HEK293 (cell line): ENCODE data around the gene GAB3.

Source experiments
- CTCF ChIA-PET: fragments of 350-600 bp; formaldehyde crosslinking; extraction: SDS; loops from one replicate; lab custom pipeline; 2021; ENCODE audit warnings: antibody characterized with exemption; lab: Yijun Ruan, JAX
- POLR2A ChIA-PET: fragments of 300-600 bp; formaldehyde crosslinking; extraction: SDS; loops from one replicate; lab custom pipeline; 2020; ENCODE audit warnings: antibody characterized with exemption, inconsistent platforms; lab: Yijun Ruan, JAX
- H3K27ac ChIP-seq: fragments of 200-500 bp; sonication (Bioruptor generic); 2 replicates; pipeline ENCODE4 v1.5.1; 2014; ENCODE audit warnings: low read depth, low read length, control low read depth, inconsistent platforms; ENCODE audit errors: extremely low read depth
- H3K36me3 ChIP-seq, 2 experiments: fragments of 200-500 bp in 1 of 2; sonication (Bioruptor generic) in 1 of 2; 1 replicate in 1 of 2; 2 replicates in 1 of 2; pipeline ENCODE4 v1.5.1; 2014 to 2017; ENCODE audit warnings: inconsistent platforms in 2 of 2, low read length in 2 of 2; ENCODE audit not compliant: control insufficient read depth in 2 of 2, insufficient read depth in 1 of 2
- H3K4me1 ChIP-seq: fragments of 200-500 bp; sonication (Bioruptor generic); 2 replicates; pipeline ENCODE4 v1.5.1; 2014; ENCODE audit warnings: mild to moderate bottlenecking, low read length, inconsistent platforms; ENCODE audit not compliant: control insufficient read depth, insufficient read depth
- H3K4me3 ChIP-seq: 2 replicates; pipeline ENCODE4 v1.5.1; 2011; ENCODE audit warnings: low read depth, mild to moderate bottlenecking, control low read depth, low read length, moderate library complexity
- H3K9me3 ChIP-seq: fragments of 200-500 bp; sonication (Bioruptor generic); 2 replicates; pipeline ENCODE4 v1.5.1; 2014; ENCODE audit warnings: low read depth, low read length, inconsistent platforms; ENCODE audit not compliant: control insufficient read depth, insufficient read depth
- ATF2 ChIP-seq: fragments of 450-650 bp; formaldehyde crosslinking; IDR thresholded peaks from 2 replicates; pipeline ENCODE4 v1.5.1; 2016; ENCODE audit warnings: missing biosample characterization, missing genetic modification characterization, low read depth
- BCL11A ChIP-seq: fragments of 450-650 bp; formaldehyde crosslinking; IDR thresholded peaks from 2 replicates; pipeline ENCODE4 v1.5.1; 2016; ENCODE audit warnings: low read depth, missing biosample characterization, missing genetic modification characterization
- BCL11B ChIP-seq: fragments of 450-650 bp; formaldehyde crosslinking; IDR thresholded peaks from 2 replicates; pipeline ENCODE4 v1.5.1; 2016; ENCODE audit warnings: low read depth, missing biosample characterization, missing genetic modification characterization
- BCL6B ChIP-seq: fragments of 450-650 bp; formaldehyde crosslinking; IDR thresholded peaks from 2 replicates; pipeline ENCODE4 v1.5.1; 2017; ENCODE audit warnings: missing biosample characterization, missing genetic modification characterization
- EGR2 ChIP-seq: fragments of 450-650 bp; formaldehyde crosslinking; IDR thresholded peaks from 2 replicates; pipeline ENCODE4 v1.5.1; 2016; ENCODE audit warnings: low read depth, missing biosample characterization, missing genetic modification characterization
- GLIS1 ChIP-seq: fragments of 450-650 bp; formaldehyde crosslinking; IDR thresholded peaks from 2 replicates; pipeline ENCODE4 v1.5.1; 2016; ENCODE audit warnings: missing biosample characterization, missing genetic modification characterization
- KLF9 ChIP-seq: fragments of 450-650 bp; formaldehyde crosslinking; IDR thresholded peaks from 2 replicates; pipeline ENCODE4 v1.5.1; 2016; ENCODE audit warnings: missing biosample characterization, missing genetic modification characterization, low read depth
- PBX3 ChIP-seq: sonication (generic); formaldehyde crosslinking; IDR thresholded peaks from 2 replicates; pipeline ENCODE4 v1.8.1; 2022; ENCODE audit warnings: mild to moderate bottlenecking, moderate library complexity, missing genetic modification reagents
- PRDM4 ChIP-seq: fragments of 450-650 bp; formaldehyde crosslinking; IDR thresholded peaks from 2 replicates; pipeline ENCODE4 v1.5.1; 2017; ENCODE audit warnings: missing biosample characterization, missing genetic modification characterization
- REST ChIP-seq: fragments of 450-650 bp; formaldehyde crosslinking; IDR thresholded peaks from 2 replicates; pipeline ENCODE4 v1.5.1; 2016; ENCODE audit warnings: missing biosample characterization, missing genetic modification characterization
- SP2 ChIP-seq: fragments of 450-650 bp; formaldehyde crosslinking; IDR thresholded peaks from 2 replicates; pipeline ENCODE4 v1.5.1; 2016; ENCODE audit warnings: missing biosample characterization, missing genetic modification characterization
- SP7 ChIP-seq: fragments of 450-650 bp; formaldehyde crosslinking; IDR thresholded peaks from 2 replicates; pipeline ENCODE4 v1.5.1; 2016; ENCODE audit warnings: missing biosample characterization, missing genetic modification characterization
- ZFHX2 ChIP-seq: fragments of 450-650 bp; formaldehyde crosslinking; conservative IDR thresholded peaks from 2 replicates; pipeline ENCODE4 v1.5.1; 2016; ENCODE audit warnings: missing biosample characterization, missing genetic modification characterization
- ZNF175 ChIP-seq: fragments of 450-650 bp; formaldehyde crosslinking; IDR thresholded peaks from 2 replicates; pipeline ENCODE4 v1.5.1; 2016; ENCODE audit warnings: missing biosample characterization, missing genetic modification characterization
- ZNF292 ChIP-seq: fragments of 450-650 bp; formaldehyde crosslinking; IDR thresholded peaks from 2 replicates; pipeline ENCODE4 v1.5.1; 2016; ENCODE audit warnings: low read depth, missing biosample characterization, missing genetic modification characterization, borderline replicate concordance
- ZNF311 ChIP-seq: fragments of 450-650 bp; formaldehyde crosslinking; IDR thresholded peaks from 2 replicates; pipeline ENCODE4 v1.5.1; 2017; ENCODE audit warnings: missing biosample characterization, missing genetic modification characterization, borderline replicate concordance
- ZNF501 ChIP-seq: fragments of 450-650 bp; formaldehyde crosslinking; IDR thresholded peaks from 2 replicates; pipeline ENCODE4 v1.5.1; 2016; ENCODE audit warnings: missing biosample characterization, missing genetic modification characterization
- ZNF558 ChIP-seq: fragments of 450-650 bp; formaldehyde crosslinking; IDR thresholded peaks from 2 replicates; pipeline ENCODE4 v1.5.1; 2016; ENCODE audit warnings: missing biosample characterization, missing genetic modification characterization
- ZNF560 ChIP-seq: fragments of 450-650 bp; formaldehyde crosslinking; IDR thresholded peaks from 2 replicates; pipeline ENCODE4 v1.5.1; 2017; ENCODE audit warnings: missing biosample characterization, missing genetic modification characterization, borderline replicate concordance
- ZNF701 ChIP-seq: fragments of 450-650 bp; formaldehyde crosslinking; IDR thresholded peaks from 2 replicates; pipeline ENCODE4 v1.5.1; 2016; ENCODE audit warnings: missing biosample characterization, missing genetic modification characterization
- ZNF792 ChIP-seq: fragments of 450-650 bp; formaldehyde crosslinking; IDR thresholded peaks from 2 replicates; pipeline ENCODE4 v1.5.1; 2016; ENCODE audit warnings: missing biosample characterization, missing genetic modification characterization
- ZNF830 ChIP-seq: fragments of 450-650 bp; IDR thresholded peaks from 2 replicates; pipeline ENCODE4 v1.5.0; 2018; ENCODE audit warnings: missing biosample characterization, missing genetic modification characterization, low read depth, mild to moderate bottlenecking, moderate library complexity
- ZSCAN16 ChIP-seq: fragments of 450-650 bp; formaldehyde crosslinking; IDR thresholded peaks from 2 replicates; pipeline ENCODE4 v1.5.1; 2016; ENCODE audit warnings: missing biosample characterization, missing genetic modification characterization
- ZSCAN30 ChIP-seq: fragments of 450-650 bp; IDR thresholded peaks from 2 replicates; pipeline ENCODE4 v1.5.1; 2018; ENCODE audit warnings: missing biosample characterization, mild to moderate bottlenecking, missing genetic modification characterization, moderate library complexity

Gene GAB3

GRCh38 chrX:154750301-154751202, at the start of gene GAB3 (continued):
- TF ChIP-seq KLF9 (tag by site-specific recombination) (no peak), PBX3 (CRISPR knock-in tag) (no peak), ZNF292 (tag by site-specific recombination) (no peak), ZNF311 (tag by site-specific recombination) (no peak), BCL11A (no peak), ZNF501 (tag by site-specific recombination) (no peak)

- Histone ChIP-seq H3K4me3 (no peak overlapping the region), H3K36me3 (no peaks in the 10 kb centered on the region), H3K4me1 (peaks cover 18% of the 10 kb centered on the region), H3K9me3 (no peaks in the 10 kb centered on the region), H3K27ac (peak overlapping the region; percentile 51; the same call in 1 of the 2 replicates)
- ChIA-PET POLR2A (interaction anchor here (1.4 to 2.0 kb wide), 2 partner anchors 24 to 37 kb away, joined by 3 to 6 read pairs; partner anchors contain the start of gene DKC1), CTCF (interaction anchor here (0.6 to 1.2 kb wide), 3 partner anchors 23 to 41 kb away, joined by 3 to 7 read pairs (median 5); no protein-coding TSS in a partner anchor)
- no peak for TF ChIP-seq ZNF830 (tag by site-specific recombination)
- TF ChIP-seq ZSCAN30 (tag by site-specific recombination) = peak; percentile 7; the same call in 1 of the 2 replicates
- no peak for TF ChIP-seq ZNF792 (tag by site-specific recombination)
- TF ChIP-seq SP7 (tag by site-specific recombination) = peak; percentile 27
- TF ChIP-seq ZNF558 (tag by site-specific recombination) = no peak
- TF ChIP-seq PRDM4 (tag by site-specific recombination) = 0 out of 2 replicates have a peak, but pooled peaks have one; percentile 48
- no peak for TF ChIP-seq ZSCAN16 (tag by site-specific recombination)
- TF ChIP-seq ZFHX2 (tag by site-specific recombination) = peak; percentile 91
- no peak for TF ChIP-seq ZNF560 (tag by site-specific recombination)
- no peak for TF ChIP-seq ZNF175
- TF ChIP-seq GLIS1 (tag by site-specific recombination) = peak; percentile 96
- TF ChIP-seq BCL6B (tag by site-specific recombination) = peak; percentile 69; the same call in 1 of the 2 replicates
- no peak for TF ChIP-seq ATF2 (tag by site-specific recombination)
- TF ChIP-seq ZNF701 = no peak
- no peak for TF ChIP-seq BCL11B (tag by site-specific recombination)
- TF ChIP-seq SP2 (tag by site-specific recombination) = 0 out of 2 replicates have a peak, but pooled peaks have one; percentile 10
- peak; percentile 93 for TF ChIP-seq EGR2 (tag by site-specific recombination)
- TF ChIP-seq REST (tag by site-specific recombination) = no peak
These were observed 48.9 kb upstream of the GAB3 start for GRCh38 chrX:154799556-154800348.
